CD4-positive, alpha-beta T cell treated with Interleukin-10 for 1 hour (primary cell): ENCODE results near the gene RBM34.

Experiments
- DNase-seq: peaks from one replicate; pipeline ENCODE4 v3.0.0-alpha.2; 2020

The RBM34 gene

GRCh38 chr1:235152235-235152634 is 8.8 kb downstream of the RBM34 start:
- DNase-seq: no peak

GRCh38 chr1:235151033-235151432 is 10.0 kb downstream of the RBM34 start:
- DNase-seq: no peak

- no peak for DNase-seq
Observed at GRCh38 chr1:235149824-235150223, 11.2 kb downstream of the RBM34 start.

GRCh38 chr1:235147269-235147668 is 13.8 kb downstream of the RBM34 start:
- DNase-seq: no peak

GRCh38 chr1:235145639-235146038 is 15.4 kb downstream of the RBM34 start:
- DNase-seq: no peak

- no peak for DNase-seq
Observed at GRCh38 chr1:235142991-235143390, 18.1 kb downstream of the RBM34 start.

- no peak for DNase-seq
Observed at GRCh38 chr1:235139315-235139714, 21.7 kb downstream of the RBM34 start.

- DNase-seq: no peak
Observed at GRCh38 chr1:235138821-235139220, 22.2 kb downstream of the RBM34 start.

GRCh38 chr1:235136111-235136510 is 24.9 kb downstream of the RBM34 start:
- no peak for DNase-seq

- DNase-seq: no peak
Observed at GRCh38 chr1:235134171-235134570, 26.9 kb downstream of the RBM34 start.

- no peak for DNase-seq
Observed at GRCh38 chr1:235133086-235133485, 28.0 kb downstream of the RBM34 start.

- no peak for DNase-seq
Observed at GRCh38 chr1:235131961-235132360, 29.1 kb downstream of the RBM34 start.

- no peak for DNase-seq
Observed at GRCh38 chr1:235130766-235131270, 30.2 kb downstream of the RBM34 start.

GRCh38 chr1:235129774-235130570 is 31.1 kb downstream of the RBM34 start:
- DNase-seq: no peak

GRCh38 chr1:235128456-235129328 is 32.4 kb downstream of the RBM34 start, which contains the start of gene TOMM20:
Gene TOMM20 (minus strand): TSS chr1:235128837. CDS start chr1:235128715, 122 bp downstream.
- DNase-seq: peak; percentile 97

GRCh38 chr1:235127732-235128455 is 33.2 kb downstream of the RBM34 start:
- peak; percentile 36 for DNase-seq

- DNase-seq: no peak
Observed at GRCh38 chr1:235127203-235127602, 33.8 kb downstream of the RBM34 start.

- DNase-seq: no peak
Observed at GRCh38 chr1:235124665-235125064, 36.4 kb downstream of the RBM34 start.

GRCh38 chr1:235124111-235124510 is 36.9 kb downstream of the RBM34 start:
- no peak for DNase-seq

GRCh38 chr1:235122348-235122747 is 38.7 kb downstream of the RBM34 start:
- DNase-seq: no peak

GRCh38 chr1:235113183-235113917 is 47.7 kb downstream of the RBM34 start:
- no peak for DNase-seq
